K562 (cell line): Measurements from ENCODE around the gene POMGNT2. TPM values are rescaled to one million over a fixed set of nuclear protein-coding genes. Genes with fewer than 3 reads are reported as not detected.

ENCODE experiments used
- ATAC-seq: fragments of 200-7000 bp; cut with Tn5 transposase; 3 replicates; pipeline ENCODE4 v1.9.1; 2020; ENCODE audit warnings: moderate library complexity
- BruUV-seq: library from RNA; stranded (reverse); fragments of 400-500 nt; replicated peaks from 2 replicates; lab custom pipeline; 2021; lab: Mats Ljungman, UMichigan
- CTCF ChIA-PET: fragments of 300-600 bp; formaldehyde crosslinking; extraction: SDS; loops from one replicate; lab custom pipeline; 2021; ENCODE audit warnings: low intra/inter-chr PET ratio; lab: Yijun Ruan, JAX
- POLR2A ChIA-PET: fragments of 300-600, 350-650 bp; sonication (Branson Sonifier 250); formaldehyde crosslinking; extraction: SDS; loops from one replicate; lab custom pipeline; 2021; ENCODE audit warnings: antibody characterized with exemption, inconsistent platforms; lab: Yijun Ruan, JAX
- DNase-seq, 4 experiments: peaks; one replicate each; pipeline versions ENCODE4 v3.0.0 to v3.0.0-alpha.2; 2011 to 2018; ENCODE audit warnings: low spot score in 3 of 4, mixed read lengths in 3 of 4; ENCODE audit errors: extremely low read depth in 1 of 4
- FAIRE-seq: peaks from 2 replicates; lab custom pipeline; 2011; peaks lifted over from hg19 to GRCh38; lab: Jason Lieb, UNC
- H2AFZ ChIP-seq: 2 replicates; pipeline ENCODE4 v1.6.0; 2011; ENCODE audit warnings: low read depth, low read length, control low read depth, inconsistent platforms
- H3K27ac ChIP-seq: fragments of 200-600 bp; 3 replicates; pipeline ENCODE4 v1.8.0; 2011; ENCODE audit warnings: low read depth, mild to moderate bottlenecking, control low read depth, inconsistent platforms, low read length, moderate library complexity, mixed read lengths; ENCODE audit errors: extremely low read depth
- H3K27me3 ChIP-seq, 2 experiments: fragments of 300-600 bp in 1 of 2; 2 replicates in 1 of 2; 3 replicates in 1 of 2; pipeline versions ENCODE4 v1.6.0 to v1.8.0; 2011; ENCODE audit warnings: inconsistent platforms in 2 of 2, low read length in 2 of 2, mild to moderate bottlenecking in 1 of 2, mixed read lengths in 1 of 2, moderate library complexity in 1 of 2; ENCODE audit not compliant: control insufficient read depth in 2 of 2, insufficient read depth in 2 of 2
- H3K36me3 ChIP-seq: fragments of 300-600 bp; 3 replicates; pipeline ENCODE4 v1.8.0; 2011; ENCODE audit warnings: mild to moderate bottlenecking, low read length, inconsistent platforms; ENCODE audit not compliant: control insufficient read depth, insufficient read depth
- H3K4me1 ChIP-seq, 2 experiments: fragments of 200-600 bp in 1 of 2; replicated peaks in 1 of 2; 2 replicates in 1 of 2; 3 replicates in 1 of 2; pipeline versions ENCODE4 v1.5.1 to v1.8.0; 2011; ENCODE audit warnings: inconsistent platforms in 2 of 2, low read length in 2 of 2, mild to moderate bottlenecking in 1 of 2, mixed read lengths in 1 of 2, moderate library complexity in 1 of 2; ENCODE audit not compliant: control insufficient read depth in 2 of 2, insufficient read depth in 2 of 2
- H3K4me2 ChIP-seq: 2 replicates; pipeline ENCODE4 v1.6.1; 2011; ENCODE audit warnings: low read length, control low read depth, inconsistent platforms, mixed read lengths; ENCODE audit not compliant: insufficient read depth
- H3K4me3 ChIP-seq: fragments of 200-600 bp; sonication (generic), shearing (Covaris generic); 2 replicates; pipeline ENCODE4 v1.5.1; 2016; ENCODE audit warnings: control low read depth, inconsistent platforms
- H3K79me2 ChIP-seq: fragments of 200-600 bp; 3 replicates; pipeline ENCODE4 v1.8.0; 2011; ENCODE audit warnings: low read length, inconsistent platforms; ENCODE audit not compliant: control insufficient read depth, insufficient read depth
- H3K9ac ChIP-seq, 2 experiments: 2 replicates each; pipeline versions ENCODE4 v1.6.0 to v1.6.1; 2011; ENCODE audit warnings: low read depth in 2 of 2, low read length in 2 of 2, control low read depth in 1 of 2, inconsistent platforms in 1 of 2, mild to moderate bottlenecking in 1 of 2, mixed read lengths in 1 of 2; ENCODE audit not compliant: insufficient read depth in 1 of 2
- H3K9me1 ChIP-seq: one replicate; pipeline ENCODE4 v1.6.0; 2011; ENCODE audit warnings: inconsistent platforms, mild to moderate bottlenecking, low read length, moderate library complexity; ENCODE audit not compliant: control insufficient read depth, insufficient read depth
- H3K9me3 ChIP-seq: replicated peaks from 2 replicates; pipeline ENCODE4 v1.5.1; 2011; ENCODE audit warnings: low read depth, low read length, inconsistent platforms; ENCODE audit not compliant: control insufficient read depth, insufficient read depth
- H4K20me1 ChIP-seq: replicated peaks from 2 replicates; pipeline ENCODE4 v1.6.1; 2011; ENCODE audit warnings: low read length, inconsistent platforms, mixed read lengths; ENCODE audit not compliant: control insufficient read depth, insufficient read depth
- ARID3A ChIP-seq: IDR thresholded peaks from 2 replicates; pipeline ENCODE4 v1.6.1; 2012; ENCODE audit warnings: low read depth, low read length, improper control_type of control experiment, borderline replicate concordance
- CEBPB ChIP-seq: fragments of 450-650 bp; IDR thresholded peaks from 2 replicates; pipeline ENCODE4 v1.6.1; 2016; ENCODE audit warnings: missing genetic modification characterization, missing compliant biosample characterization
- CTBP1 ChIP-seq: fragments of 450-650 bp; IDR thresholded peaks from 2 replicates; pipeline ENCODE4 v1.6.1; 2016; ENCODE audit warnings: borderline replicate concordance
- DPF2 ChIP-seq: fragments of 450-650 bp; IDR thresholded peaks from 2 replicates; pipeline ENCODE4 v1.6.1; 2016
- ETV1 ChIP-seq: fragments of 450-650 bp; conservative IDR thresholded peaks from 2 replicates; pipeline ENCODE4 v1.6.1; 2016; ENCODE audit warnings: missing genetic modification characterization, control low read depth, low read depth, missing compliant biosample characterization
- HDAC2 ChIP-seq: fragments of 450-650 bp; IDR thresholded peaks from 2 replicates; pipeline ENCODE4 v1.6.1; 2016; ENCODE audit warnings: mild to moderate bottlenecking
- HLTF ChIP-seq: fragments of 450-650 bp; IDR thresholded peaks from 2 replicates; pipeline ENCODE4 v1.6.1; 2016
- MAFG ChIP-seq: fragments of 450-650 bp; conservative IDR thresholded peaks from 2 replicates; pipeline ENCODE4 v1.6.1; 2016; ENCODE audit warnings: missing genetic modification characterization, missing compliant biosample characterization
- MAFK ChIP-seq: IDR thresholded peaks from 2 replicates; pipeline ENCODE4 v1.6.1; 2011; ENCODE audit warnings: low read length, improper control_type of control experiment
- NFE2L1 ChIP-seq: fragments of 450-650 bp; IDR thresholded peaks from 2 replicates; pipeline ENCODE4 v1.6.1; 2016; ENCODE audit warnings: missing genetic modification characterization, low read depth, mild to moderate bottlenecking, missing compliant biosample characterization, moderate library complexity, borderline replicate concordance
- PML ChIP-seq: IDR thresholded peaks from 2 replicates; pipeline ENCODE4 v1.6.1; 2012; ENCODE audit warnings: low read length, inconsistent platforms
- RAD21 ChIP-seq, 2 experiments: fragments of 250-450 bp in 1 of 2; fragments of 450-650 bp in 1 of 2; sonication (Bioruptor Pico) in 1 of 2; formaldehyde crosslinking in 1 of 2; IDR thresholded peaks in 1 of 2; conservative IDR thresholded peaks in 1 of 2; 2 replicates each; pipeline versions ENCODE4 v1.4.0 to v1.8.0; 2020 to 2022; ENCODE audit warnings: mild to moderate bottlenecking in 2 of 2, moderate library complexity in 1 of 2
- RAD51 ChIP-seq: fragments of 450-650 bp; IDR thresholded peaks from 2 replicates; pipeline ENCODE4 v1.7.1; 2016; ENCODE audit warnings: low read depth, mild to moderate bottlenecking, borderline replicate concordance
- RBM39 ChIP-seq: fragments of 200-400 bp; formaldehyde crosslinking; optimal IDR thresholded peaks from 2 replicates; pipeline ENCODE3; 2018; ENCODE audit warnings: low read depth, low read length
- SMARCC2 ChIP-seq: fragments of 450-650 bp; IDR thresholded peaks from 2 replicates; pipeline ENCODE4 v1.6.1; 2017; ENCODE audit warnings: antibody characterized with exemption, moderate library complexity, mild to moderate bottlenecking, low read depth
- ZKSCAN1 ChIP-seq: fragments of 150-350 bp; IDR thresholded peaks from 2 replicates; pipeline ENCODE4 v1.6.1; 2016; ENCODE audit warnings: low read depth, low read length
- ZMIZ1 ChIP-seq, 2 experiments: fragments of 150-350 bp in 1 of 2; IDR thresholded peaks; 2 replicates each; pipeline ENCODE4 v1.6.1; 2012 to 2016; ENCODE audit warnings: low read depth in 2 of 2, low read length in 2 of 2, mild to moderate bottlenecking in 1 of 2, moderate library complexity in 1 of 2
- ZNF232 ChIP-seq: sonication (generic); formaldehyde crosslinking; IDR thresholded peaks from 2 replicates; pipeline ENCODE4 v1.8.0; 2022; ENCODE audit warnings: mild to moderate bottlenecking, missing genetic modification reagents
- WGBS: fragments of 100-300 bp; shearing (Covaris generic); methylation state at CpG from one replicate; pipeline ENCODE4 v1.1.6; 2016; ENCODE audit warnings: low coverage, mixed read lengths; ENCODE audit not compliant: insufficient coverage; ENCODE audit errors: missing lambda C conversion rate; 5-methylcytosine and 5-hydroxymethylcytosine counted together
- in situ Hi-C: fragments of 300-500 bp; cut with MboI; formaldehyde crosslinking; loops from 4 replicates; pipeline ENCODE4 v1.15.0; 2018; ENCODE audit warnings: inconsistent platforms, mixed read lengths
- intact Hi-C: fragments of 100-400 bp; cut with micrococcal nuclease; formaldehyde crosslinking; loops from 2 replicates; pipeline ENCODE4 v1.14.2; 2022
- polyA plus RNA-seq, 8 experiments: library from polyadenylated mRNA; depleted of rRNA in 4 of 8; stranded (reverse) in 5 of 8; unstranded in 3 of 8; fragments of >200 nt; fragmentation: Nextera tagmentation in 2 of 8; fragmentation: Illumina TruSeq in 1 of 8; extraction: Ambion mirVana in 2 of 8; extraction: Trizol in 1 of 8; gene quantifications; 2 replicates each; pipeline versions ENCODE4 v1.2.1 to v1.2.3, GENCODE V29; 2011 to 2014; ENCODE audit warnings: inconsistent platforms in 1 of 8, missing spikeins in 1 of 8
- total RNA-seq, 7 experiments: library from RNA; depleted of rRNA in 6 of 7; stranded (reverse); fragments of >200 nt in 6 of 7; fragmentation: Illumina TruSeq in 2 of 7; extraction: Trizol in 2 of 7; gene quantifications; 2 replicates each; pipeline versions ENCODE4 v1.2.1 to v1.2.3, GENCODE V29; 2011 to 2021; ENCODE audit warnings: low replicate concordance in 1 of 7

Gene POMGNT2
- total and polyA plus RNA-seq, 9 of the 15 experiments (the other 6 are each of a cell fraction or from before 2014, with no cell fraction given) = 0.65 to 14.1 (median 10.3) TPM

GRCh38 chr3:43144761-43145490, 39.0 kb upstream of the POMGNT2 start:
- Histone ChIP-seq H3K9ac (no peak overlapping the region), H3K4me1 (0 out of 5 replicates have a peak, but pooled peaks cover 0 to 3% of the 10 kb centered on the region in 2 experiments), H2AFZ (no peak overlapping the region), H3K4me2 (peak overlapping the region; percentile 7; the same call in 1 of the 2 replicates), H4K20me1 (no peaks in the 10 kb centered on the region), H3K27me3 (no peaks in the 10 kb centered on the region; a peak in 1 of 5 replicates), H3K9me3 (no peaks in the 10 kb centered on the region), H3K36me3 (no peaks in the 10 kb centered on the region), H3K79me2 (no peaks in the 10 kb centered on the region), H3K4me3 (no peak overlapping the region), H3K9me1 (no peaks in the 10 kb centered on the region), H3K27ac (no peak overlapping the region)
- ATAC-seq = peak; percentile 74
- FAIRE-seq = no peak
- no TSS peak for BruUV-seq
- 2% methylated on average over 7 of the region's 7 CpGs for WGBS
- CTCF ChIA-PET = no interaction called here
- peak in 2 of 4 experiments; percentile 27 to 39 for DNase-seq
- intact Hi-C loops (no loop called here), in situ Hi-C loops (no loop called here)
- POLR2A ChIA-PET = interaction anchor here (0.7 kb wide), 1 partner anchor 14 kb away, joined by 3 read pairs; no protein-coding TSS in a partner anchor
- TF ChIP-seq CEBPB (tag) (peak; percentile 40; the same call in 1 of the 2 replicates), ZMIZ1 (IDR thresholded peaks at IDR 0.05; ENCODE audit: low read depth in 2 of 2, low read length in 2 of 2) (no peak), HDAC2 (0 out of 2 replicates have a peak, but pooled peaks have one; percentile 18), ZNF232 (CRISPR knock-in tag) (no peak), RAD21 (CRISPR knock-in tag; conservative IDR thresholded peaks at IDR 0.05 in 1 of 2, IDR thresholded peaks at IDR 0.05 in 1 of 2) (0 out of 4 replicates have a peak, but pooled peaks of 1 of the 2 experiments have one; percentile 8), MAFK (peak; percentile 78; the same call in 1 of the 2 replicates), ETV1 (peak; percentile 33; the same call in 1 of the 2 replicates), PML (no peak), DPF2 (0 out of 2 replicates have a peak, but pooled peaks have one; percentile 30), NFE2L1 (tag) (peak; percentile 87), MAFG (peak; percentile 97), CTBP1 (no peak), SMARCC2 (0 out of 2 replicates have a peak, but pooled peaks have one; percentile 29), HLTF (no peak), ARID3A (no peak), RAD51 (no peak), ZKSCAN1 (no peak), RBM39 (no peak)
